GM23248 (cell line): Measurements from ENCODE around the gene C3orf52. TPM values are rescaled to one million over a fixed set of nuclear protein-coding genes. Genes with fewer than 3 reads are reported as not detected.

ENCODE experiments used
- DNase-seq: peaks from one replicate; pipeline ENCODE4 v3.0.0-alpha.2; 2015
- H2AFZ ChIP-seq: fragments of 200-600 bp; sonication (generic); 2 replicates; pipeline ENCODE4 v1.6.1; 2016; ENCODE audit warnings: antibody characterized with exemption
- H3F3A ChIP-seq: fragments of 200-600 bp; sonication (generic); 2 replicates; pipeline ENCODE4 v1.6.1; 2016; ENCODE audit warnings: mild to moderate bottlenecking, antibody characterized with exemption, mixed run types; ENCODE audit not compliant: insufficient read depth
- H3K27ac ChIP-seq: fragments of 200-600 bp; sonication (generic); 2 replicates; pipeline ENCODE4 v1.5.1; 2016; ENCODE audit warnings: mild to moderate bottlenecking
- H3K27me3 ChIP-seq: fragments of 200-600 bp; sonication (generic); replicated peaks from 2 replicates; pipeline ENCODE4 v1.6.1; 2016; ENCODE audit warnings: mild to moderate bottlenecking; ENCODE audit not compliant: insufficient read depth
- H3K36me3 ChIP-seq: fragments of 200-600 bp; sonication (generic); 2 replicates; pipeline ENCODE4 v1.6.1; 2016; ENCODE audit warnings: low read depth, mild to moderate bottlenecking
- H3K4me1 ChIP-seq: fragments of 200-600 bp; sonication (generic); 2 replicates; pipeline ENCODE4 v1.6.1; 2016; ENCODE audit warnings: mild to moderate bottlenecking; ENCODE audit not compliant: insufficient read depth
- H3K4me2 ChIP-seq: fragments of 200-600 bp; sonication (generic); one replicate; pipeline ENCODE4 v1.6.1; 2016; ENCODE audit warnings: mild to moderate bottlenecking; ENCODE audit not compliant: unreplicated experiment
- H3K4me3 ChIP-seq: fragments of 200-600 bp; sonication (generic); 2 replicates; pipeline ENCODE4 v1.5.1; 2016; ENCODE audit warnings: mild to moderate bottlenecking
- H3K79me2 ChIP-seq: fragments of 200-600 bp; sonication (generic); 2 replicates; pipeline ENCODE4 v1.6.1; 2016; ENCODE audit warnings: mild to moderate bottlenecking; ENCODE audit not compliant: insufficient read depth
- H3K9ac ChIP-seq: fragments of 200-600 bp; sonication (generic); 2 replicates; pipeline ENCODE4 v1.6.1; 2016; ENCODE audit warnings: mild to moderate bottlenecking
- H3K9me2 ChIP-seq: fragments of 200-600 bp; sonication (generic); 2 replicates; pipeline ENCODE4 v1.6.1; 2016; ENCODE audit warnings: mixed run types, mild to moderate bottlenecking, moderate library complexity; ENCODE audit not compliant: insufficient read depth
- H3K9me3 ChIP-seq: fragments of 200-600 bp; sonication (generic); one replicate; pipeline ENCODE4 v1.6.1; 2017; ENCODE audit warnings: low read depth
- H4K20me1 ChIP-seq: fragments of 200-600 bp; sonication (generic); 2 replicates; pipeline ENCODE4 v1.6.0; 2016; ENCODE audit not compliant: insufficient read depth
- EZH2 ChIP-seq: fragments of 200-600 bp; sonication (generic); IDR thresholded peaks from 2 replicates; pipeline ENCODE4 v1.6.1; 2018; ENCODE audit warnings: antibody characterized with exemption, mild to moderate bottlenecking; ENCODE audit not compliant: insufficient read depth, poor library complexity, severe bottlenecking
- EZH2phosphoT487 ChIP-seq: fragments of 200-600 bp; sonication (generic); IDR thresholded peaks from 2 replicates; pipeline ENCODE4 v1.6.1; 2018; ENCODE audit warnings: antibody characterized with exemption, moderate library complexity, mild to moderate bottlenecking, low read depth; ENCODE audit not compliant: insufficient read depth
- WGBS, 2 experiments: methylation state at CpG; one replicate each; pipeline ENCODE4 v1.1.6; 2015 to 2017; ENCODE audit warnings: low lambda C conversion rate in 2 of 2, low coverage in 1 of 2; ENCODE audit errors: missing lambda C conversion rate in 2 of 2; 5-methylcytosine and 5-hydroxymethylcytosine counted together
- in situ Hi-C: fragments of 300-500 bp; cut with MboI; formaldehyde crosslinking; loops from 2 replicates; pipeline ENCODE4 v1.15.0; 2020
- polyA plus RNA-seq: library from polyadenylated mRNA; unstranded; fragments of >200 nt; fragmentation: Nextera tagmentation; extraction: Ambion mirVana; gene quantifications from 2 replicates; pipeline ENCODE4 v1.2.1, GENCODE V29; 2016
- total RNA-seq: library from RNA; depleted of rRNA; stranded (reverse); fragments of >200 nt; shearing (Covaris generic); gene quantifications from 2 replicates; pipeline ENCODE4 v1.2.3, GENCODE V29; 2014

The C3orf52 gene
- total and polyA plus RNA-seq, 2 experiments from 2014 or later, result 1.6 to 3.5 TPM

- Histone ChIP-seq H3K9ac (no peak overlapping the region), H3K27ac (no peak overlapping the region), H3K4me1 (no peaks in the 10 kb centered on the region), H2AFZ (no peak overlapping the region), H4K20me1 (no peaks in the 10 kb centered on the region), H3K4me3 (no peak overlapping the region), H3K27me3 (no peaks in the 10 kb centered on the region), H3K79me2 (no peaks in the 10 kb centered on the region), H3K9me3 (no peaks in the 10 kb centered on the region), H3K9me2 (no peaks in the 10 kb centered on the region), H3K4me2 (no peak overlapping the region), H3K36me3 (no peaks in the 10 kb centered on the region), H3F3A (no peaks in the 10 kb centered on the region)
- DNase-seq, result no peak
- in situ Hi-C loops, result no loop called here
- 80 to 94% methylated on average over 4 of the region's 4 CpGs for WGBS, 2 experiments
- TF ChIP-seq EZH2phosphoT487 (no peak), EZH2 (no peak)
Measured at GRCh38 chr3:112117841-112118571, 31.8 kb downstream of the C3orf52 start.

GRCh38 chr3:112119962-112120836, 34.0 kb downstream of the C3orf52 start:
- Histone ChIP-seq H3K27ac (no peak overlapping the region), H3K4me1 (no peaks in the 10 kb centered on the region), H3K36me3 (no peaks in the 10 kb centered on the region), H3K79me2 (no peaks in the 10 kb centered on the region), H3F3A (no peaks in the 10 kb centered on the region), H2AFZ (no peak overlapping the region), H3K27me3 (no peaks in the 10 kb centered on the region), H3K9me2 (no peaks in the 10 kb centered on the region), H3K4me3 (no peak overlapping the region), H3K9me3 (no peaks in the 10 kb centered on the region), H3K4me2 (no peak overlapping the region), H3K9ac (no peak overlapping the region), H4K20me1 (no peaks in the 10 kb centered on the region)
- in situ Hi-C loops, result no loop called here
- DNase-seq, result no peak
- WGBS, 2 experiments, result 75 to 76% methylated on average over 9 of the region's 9 CpGs
- no peak for TF ChIP-seq EZH2phosphoT487
- no peak for TF ChIP-seq EZH2

GRCh38 chr3:112121577-112122547, 35.7 kb downstream of the C3orf52 start:
- WGBS, 2 experiments, result 93 to 100% methylated on average over 2 of the region's 2 CpGs

GRCh38 chr3:112122870-112123269, 36.7 kb downstream of the C3orf52 start:
- Histone ChIP-seq H3K4me1 (no peaks in the 10 kb centered on the region), H4K20me1 (no peaks in the 10 kb centered on the region), H3K9me2 (no peaks in the 10 kb centered on the region), H3K79me2 (no peaks in the 10 kb centered on the region), H3K4me3 (no peak overlapping the region), H3K9me3 (no peaks in the 10 kb centered on the region), H3K27me3 (no peaks in the 10 kb centered on the region), H3K4me2 (no peak overlapping the region), H3K9ac (no peak overlapping the region), H3F3A (no peaks in the 10 kb centered on the region), H2AFZ (no peak overlapping the region), H3K27ac (no peak overlapping the region), H3K36me3 (no peaks in the 10 kb centered on the region)
- in situ Hi-C loops, result no loop called here
- no peak for DNase-seq
- TF ChIP-seq EZH2phosphoT487 (no peak), EZH2 (no peak)

More at GRCh38 chr3:112121577-112122547, 35.7 kb downstream of the C3orf52 start:
- no peaks in the 10 kb centered on the region for H3K36me3 ChIP-seq
- H3K4me1 ChIP-seq, result no peaks in the 10 kb centered on the region
- no peaks in the 10 kb centered on the region for H3K27me3 ChIP-seq
- no peak for TF ChIP-seq EZH2phosphoT487
- no peaks in the 10 kb centered on the region for H3K9me2 ChIP-seq
- H3K9me3 ChIP-seq, result no peaks in the 10 kb centered on the region
- DNase-seq, result no peak
- no peak overlapping the region for H3K4me3 ChIP-seq
- H3K79me2 ChIP-seq, result no peaks in the 10 kb centered on the region
- no peak overlapping the region for H3K9ac ChIP-seq
- no peak overlapping the region for H2AFZ ChIP-seq
- no peak overlapping the region for H3K4me2 ChIP-seq
- no peaks in the 10 kb centered on the region for H4K20me1 ChIP-seq
- no peak overlapping the region for H3K27ac ChIP-seq
- in situ Hi-C loops, result no loop called here
- H3F3A ChIP-seq, result no peaks in the 10 kb centered on the region
